GF-D8 (cell line): ENCODE results near the gene PLA2G7.
A peak's percentile ranks its signal among the peaks of the same experiment; 100 is the strongest.
"Not testable (repeated sequence)": the region's sequence is repeated elsewhere in the genome, so short reads cannot be mapped to it uniquely, and the experiment has no call there.

Experiments
- DNase-seq: peaks from one replicate; lab custom pipeline; 2025; lab: John Stamatoyannopoulos, UW

The PLA2G7 gene

GRCh38 chr6:46734867-46735719 lies at the start of gene PLA2G7:
TSS of gene PLA2G7 (minus strand) at chr6:46735375. CDS start at chr6:46722891, 12,484 bp downstream.
- no peak for DNase-seq

GRCh38 chr6:46784535-46784934 lies 49.4 kb upstream of the PLA2G7 start:
- no peak for DNase-seq

GRCh38 chr6:46781478-46782378 lies 46.6 kb upstream of the PLA2G7 start:
- DNase-seq: peak; percentile 22

- no peak for DNase-seq
These were observed 42.5 kb upstream of the PLA2G7 start for GRCh38 chr6:46777476-46778346.

GRCh38 chr6:46776070-46776712 lies 41.0 kb upstream of the PLA2G7 start:
- no peak for DNase-seq

- not testable (repeated sequence) for DNase-seq
These were observed 39.6 kb upstream of the PLA2G7 start for GRCh38 chr6:46774736-46775135.

- DNase-seq: no peak
These were observed 38.2 kb upstream of the PLA2G7 start for GRCh38 chr6:46773201-46773855.

GRCh38 chr6:46772762-46773161 lies 37.6 kb upstream of the PLA2G7 start:
- peak; percentile 87 for DNase-seq

- no peak for DNase-seq
These were observed 36.8 kb upstream of the PLA2G7 start for GRCh38 chr6:46772016-46772415.

GRCh38 chr6:46764961-46765360 lies 29.8 kb upstream of the PLA2G7 start:
- DNase-seq: no peak

- not testable (repeated sequence) for DNase-seq
These were observed 29.1 kb upstream of the PLA2G7 start for GRCh38 chr6:46764280-46764679.

- no peak for DNase-seq
These were observed 28.3 kb upstream of the PLA2G7 start for GRCh38 chr6:46763466-46763865.

GRCh38 chr6:46760925-46761324 lies 25.8 kb upstream of the PLA2G7 start:
- no peak for DNase-seq

- no peak for DNase-seq
These were observed 24.0 kb upstream of the PLA2G7 start for GRCh38 chr6:46758960-46759753.

- no peak for DNase-seq
These were observed 22.0 kb upstream of the PLA2G7 start for GRCh38 chr6:46757214-46757596.

- DNase-seq: no peak
These were observed 21.5 kb upstream of the PLA2G7 start for GRCh38 chr6:46756469-46757213.

- DNase-seq: no peak
These were observed 20.7 kb upstream of the PLA2G7 start for GRCh38 chr6:46755865-46756264.

GRCh38 chr6:46751658-46752057 lies 16.5 kb upstream of the PLA2G7 start:
- DNase-seq: no peak

- no peak for DNase-seq
These were observed 14.6 kb upstream of the PLA2G7 start for GRCh38 chr6:46749731-46750130.
